IPS-18a (cell line): ENCODE measurements around the gene RELT.

Experiments
- H3K27ac ChIP-seq: one replicate; pipeline ENCODE4 v1.5.1; 2013; ENCODE audit warnings: low read length
- H3K27me3 ChIP-seq: one replicate; pipeline ENCODE4 v1.6.1; 2013; ENCODE audit warnings: mild to moderate bottlenecking, low read length; ENCODE audit not compliant: control insufficient read depth, insufficient read depth
- H3K36me3 ChIP-seq: one replicate; pipeline ENCODE4 v1.6.1; 2013; ENCODE audit warnings: low read depth, low read length; ENCODE audit not compliant: control insufficient read depth
- H3K4me1 ChIP-seq: one replicate; pipeline ENCODE4 v1.6.1; 2013; ENCODE audit warnings: low read depth, low read length; ENCODE audit not compliant: control insufficient read depth
- H3K4me3 ChIP-seq: one replicate; pipeline ENCODE4 v1.5.1; 2013; ENCODE audit warnings: low read length
- H3K9ac ChIP-seq: one replicate; pipeline ENCODE4 v1.6.1; 2013; ENCODE audit warnings: mild to moderate bottlenecking, low read length, moderate library complexity
- H3K9me3 ChIP-seq: one replicate; pipeline ENCODE4 v1.6.1; 2013; ENCODE audit warnings: low read depth, low read length; ENCODE audit not compliant: control insufficient read depth

RELT gene

GRCh38 chr11:73415854-73416615 is 39.8 kb downstream of the RELT start:
- no peak overlapping the region for H3K9ac ChIP-seq
- H3K9me3 ChIP-seq = no peaks in the 10 kb centered on the region
- no peaks in the 10 kb centered on the region for H3K36me3 ChIP-seq
- H3K4me3 ChIP-seq = no peak overlapping the region
- no peaks in the 10 kb centered on the region for H3K27me3 ChIP-seq
- H3K27ac ChIP-seq = no peak overlapping the region
- no peaks in the 10 kb centered on the region for H3K4me1 ChIP-seq

DNA sequence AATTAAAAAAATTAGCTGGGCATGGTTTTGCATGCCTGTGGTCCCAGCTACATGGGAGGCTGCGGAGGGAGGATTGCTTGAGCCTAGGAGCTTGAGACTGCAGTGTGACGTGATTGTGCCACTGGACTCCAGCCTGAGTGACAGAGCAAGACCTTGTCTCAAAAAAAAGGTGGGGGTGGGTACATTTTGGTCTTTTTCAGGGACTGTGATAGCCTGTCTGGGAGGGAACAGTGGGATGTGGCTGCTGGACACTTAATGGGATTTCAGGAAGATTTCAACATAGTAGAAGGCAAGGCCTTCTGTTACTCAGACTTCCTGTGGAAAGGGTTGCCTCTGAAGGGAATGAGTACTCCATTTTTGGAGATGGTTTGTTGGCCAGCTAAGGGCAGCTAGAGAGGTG is 40.6 kb downstream of the RELT start:
- Histone ChIP-seq H3K9me3 (no peaks in the 10 kb centered on the region), H3K36me3 (no peaks in the 10 kb centered on the region), H3K9ac (no peak overlapping the region), H3K27ac (no peak overlapping the region), H3K4me1 (peaks cover 5% of the 10 kb centered on the region), H3K4me3 (no peak overlapping the region), H3K27me3 (no peaks in the 10 kb centered on the region)

- H3K27ac ChIP-seq = no peak overlapping the region
Measured at GRCh38 chr11:73420136-73420535, 43.9 kb downstream of the RELT start.

GRCh38 chr11:73422886-73423285 is 46.7 kb downstream of the RELT start:
- Histone ChIP-seq H3K27me3 (no peaks in the 10 kb centered on the region), H3K9ac (no peak overlapping the region), H3K9me3 (no peaks in the 10 kb centered on the region), H3K4me3 (no peak overlapping the region), H3K4me1 (peaks cover 7% of the 10 kb centered on the region), H3K27ac (no peak overlapping the region), H3K36me3 (no peaks in the 10 kb centered on the region)

More at GRCh38 chr11:73420136-73420535, 43.9 kb downstream of the RELT start:
- Histone ChIP-seq H3K9ac (no peak overlapping the region), H3K27me3 (no peaks in the 10 kb centered on the region), H3K9me3 (no peaks in the 10 kb centered on the region), H3K4me1 (peaks cover 7% of the 10 kb centered on the region), H3K36me3 (no peaks in the 10 kb centered on the region), H3K4me3 (no peak overlapping the region)

DNA sequence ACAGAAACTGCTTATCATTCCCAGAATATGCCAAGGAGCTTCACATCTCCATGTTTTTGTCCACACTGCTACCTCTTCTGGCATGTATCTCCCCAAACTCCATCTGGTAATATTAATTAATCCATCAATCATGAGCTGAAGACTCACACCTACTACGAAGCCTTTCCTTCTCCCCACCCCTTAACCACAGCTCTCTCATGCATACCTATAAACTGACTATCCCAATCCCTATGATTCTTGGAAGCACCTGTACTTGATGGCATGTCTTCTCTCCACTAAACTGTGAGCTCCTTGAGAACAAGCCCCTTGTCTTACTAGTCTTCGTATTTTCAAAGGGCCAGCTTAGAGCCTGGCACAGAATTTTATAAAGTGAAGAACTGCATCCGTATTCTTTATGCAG is 47.3 kb downstream of the RELT start:
- H3K9ac ChIP-seq = no peak overlapping the region
- H3K4me1 ChIP-seq = peaks cover 7% of the 10 kb centered on the region
- no peaks in the 10 kb centered on the region for H3K27me3 ChIP-seq
- no peak overlapping the region for H3K4me3 ChIP-seq
- no peaks in the 10 kb centered on the region for H3K9me3 ChIP-seq
- H3K36me3 ChIP-seq = no peaks in the 10 kb centered on the region
- no peak overlapping the region for H3K27ac ChIP-seq

DNA sequence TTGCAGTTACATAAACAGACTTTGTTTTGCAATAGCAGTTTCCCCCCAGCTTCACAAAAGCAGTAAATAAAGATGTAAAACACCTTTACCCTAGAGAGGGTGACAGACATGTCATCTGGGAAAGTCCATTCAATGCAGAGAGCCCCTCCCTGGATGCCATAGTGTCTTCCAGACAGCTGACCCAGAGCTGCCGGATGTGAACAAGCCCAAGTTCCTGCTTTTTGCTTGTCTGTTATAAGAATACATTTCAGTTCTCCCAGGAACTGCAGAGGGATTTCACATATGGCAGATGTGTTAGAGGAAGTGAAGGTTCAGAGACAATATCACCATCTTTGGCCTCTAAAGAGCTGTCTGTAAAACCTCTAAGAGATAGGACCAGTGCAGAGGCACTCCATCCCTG is 48.9 kb downstream of the RELT start:
- Histone ChIP-seq H3K27me3 (no peaks in the 10 kb centered on the region), H3K4me3 (no peak overlapping the region), H3K36me3 (no peaks in the 10 kb centered on the region), H3K9me3 (no peaks in the 10 kb centered on the region), H3K27ac (no peak overlapping the region), H3K9ac (no peak overlapping the region), H3K4me1 (peaks cover 7% of the 10 kb centered on the region)

- no peak overlapping the region for H3K9ac ChIP-seq
- H3K27me3 ChIP-seq = no peaks in the 10 kb centered on the region
- H3K4me3 ChIP-seq = no peak overlapping the region
- H3K36me3 ChIP-seq = no peaks in the 10 kb centered on the region
- H3K9me3 ChIP-seq = no peaks in the 10 kb centered on the region
- H3K4me1 ChIP-seq = peaks cover 6% of the 10 kb centered on the region
- H3K27ac ChIP-seq = no peak overlapping the region
Measured at GRCh38 chr11:73426219-73426850, 50.1 kb downstream of the RELT start.

GRCh38 chr11:73428227-73428626 is 52.0 kb downstream of the RELT start:
- Histone ChIP-seq H3K9ac (no peak overlapping the region), H3K27ac (no peak overlapping the region), H3K4me1 (no peaks in the 10 kb centered on the region), H3K27me3 (no peaks in the 10 kb centered on the region), H3K36me3 (no peaks in the 10 kb centered on the region), H3K9me3 (no peaks in the 10 kb centered on the region), H3K4me3 (no peak overlapping the region)

DNA sequence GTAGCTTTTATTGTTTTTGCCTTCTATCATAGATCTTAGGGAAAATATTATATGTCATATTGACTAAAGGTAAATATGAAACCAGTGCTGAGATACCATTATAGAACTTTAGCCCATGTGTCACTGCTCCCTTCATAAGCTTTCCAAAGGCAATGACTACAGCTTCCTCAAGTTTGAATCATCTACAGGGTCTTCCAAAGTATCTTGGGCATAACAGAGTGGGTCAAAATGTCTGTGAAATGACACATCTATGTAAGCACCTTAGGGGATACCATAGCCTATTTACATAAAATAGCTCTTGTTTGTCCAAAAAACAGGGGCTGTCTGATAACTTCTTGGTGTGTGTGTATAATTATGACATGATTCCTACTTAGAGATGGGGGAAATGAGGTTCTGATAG is 52.5 kb downstream of the RELT start:
- Histone ChIP-seq H3K9ac (no peak overlapping the region), H3K27ac (no peak overlapping the region)

GRCh38 chr11:73429121-73429750 is 53.0 kb downstream of the RELT start:
- no peak overlapping the region for H3K9ac ChIP-seq
- no peaks in the 10 kb centered on the region for H3K9me3 ChIP-seq
- H3K27me3 ChIP-seq = no peaks in the 10 kb centered on the region
- H3K27ac ChIP-seq = no peak overlapping the region
- no peaks in the 10 kb centered on the region for H3K4me1 ChIP-seq
- H3K4me3 ChIP-seq = no peak overlapping the region
- H3K36me3 ChIP-seq = no peaks in the 10 kb centered on the region

More for the DNA sequence above, 52.5 kb downstream of the RELT start:
- H3K36me3 ChIP-seq = no peaks in the 10 kb centered on the region
- H3K9me3 ChIP-seq = no peaks in the 10 kb centered on the region
- H3K27me3 ChIP-seq = no peaks in the 10 kb centered on the region
- no peaks in the 10 kb centered on the region for H3K4me1 ChIP-seq
- no peak overlapping the region for H3K4me3 ChIP-seq

GRCh38 chr11:73430326-73430725 is 54.1 kb downstream of the RELT start:
- no peaks in the 10 kb centered on the region for H3K27me3 ChIP-seq
- no peaks in the 10 kb centered on the region for H3K4me1 ChIP-seq
- no peaks in the 10 kb centered on the region for H3K9me3 ChIP-seq
- no peaks in the 10 kb centered on the region for H3K36me3 ChIP-seq
- H3K4me3 ChIP-seq = no peak overlapping the region
- H3K27ac ChIP-seq = no peak overlapping the region
- H3K9ac ChIP-seq = no peak overlapping the region
